Upper lobe of left lung (tissue), 6 donors: ENCODE data around the gene ACTN4. TPM values are rescaled to one million over a fixed set of nuclear protein-coding genes. Genes with fewer than 3 reads are reported as not detected.
A peak's percentile ranks its signal among the peaks of the same experiment; 100 is the strongest.

Source experiments
- ATAC-seq, 2 donors: fragments of 200-7000 bp; cut with Tn5 transposase; one replicate each; pipeline ENCODE4 v1.9.1; 2022; ENCODE audit warnings: mild to moderate bottlenecking in 2 of 2, moderate library complexity in 2 of 2; ENCODE audit not compliant: low FRiP score in 2 of 2
- DNase-seq, 2 donors: peaks; one replicate each; pipeline ENCODE4 v3.0.0-alpha.2; 2019 to 2020
- H3K27ac ChIP-seq, 4 donors: fragments of 200-600 bp; sonication (generic); one replicate each; pipeline ENCODE4 v1.5.1; 2016 to 2019
- H3K27me3 ChIP-seq, 4 donors: fragments of 200-600 bp; sonication (generic); one replicate each; pipeline ENCODE4 v1.5.1; 2017 to 2019
- H3K36me3 ChIP-seq, 4 donors: fragments of 200-600 bp; sonication (generic); one replicate each; pipeline ENCODE4 v1.5.1; 2016 to 2019
- H3K4me1 ChIP-seq, 4 donors: fragments of 200-600 bp; sonication (generic); one replicate each; pipeline ENCODE4 v1.5.1; 2018 to 2019
- H3K4me3 ChIP-seq, 4 donors: fragments of 200-600 bp; sonication (generic); one replicate each; pipeline ENCODE4 v1.5.1; 2017 to 2019; ENCODE audit warnings: mild to moderate bottlenecking in 2 of 4, moderate library complexity in 1 of 4
- H3K9me3 ChIP-seq, 4 donors: fragments of 200-600 bp; sonication (generic); one replicate each; pipeline ENCODE4 v1.5.1; 2018 to 2019
- CTCF ChIP-seq, 6 experiments: fragments of 450-650 bp in 4 of 6; fragments of 200-600 bp in 2 of 6; sonication (generic) in 2 of 6; IDR thresholded peaks; one replicate each; pipeline ENCODE4 v1.5.1; 2016 to 2019; ENCODE audit warnings: antibody characterized with exemption in 6 of 6
- EP300 ChIP-seq, 4 donors: sonication (generic); formaldehyde crosslinking; IDR thresholded peaks; one replicate each; pipeline ENCODE4 v1.5.1; 2017; ENCODE audit warnings: antibody characterized with exemption in 4 of 4, control low read depth in 2 of 4
- POLR2A ChIP-seq, 4 donors: fragments of 450-650 bp; IDR thresholded peaks; one replicate each; pipeline ENCODE4 v1.5.1; 2016 to 2017; ENCODE audit warnings: antibody characterized with exemption in 4 of 4, mild to moderate bottlenecking in 2 of 4
- POLR2AphosphoS5 ChIP-seq, 2 donors: sonication (generic); formaldehyde crosslinking; IDR thresholded peaks; one replicate each; pipeline ENCODE4 v1.5.1; 2017; ENCODE audit warnings: antibody characterized with exemption in 2 of 2
- WGBS, 2 donors: methylation state at CpG; one replicate each; pipeline ENCODE4 v1.1.5; 2017 to 2018; 5-methylcytosine and 5-hydroxymethylcytosine counted together
- total RNA-seq, 6 donors: library from RNA; depleted of rRNA in 4 of 6; stranded (reverse); fragments of >200 nt in 4 of 6; gene quantifications; one replicate each; pipeline versions ENCODE4 v1.1.0 to v1.2.1, GENCODE V29; 2016 to 2021
- donor health status: DM: no; HTN: no; CAD: no; lungs with moderate emphysema.
- donor health status: DM: no; HTN: yes; CAD: no; lungs with severe emphysema.

ACTN4 gene
- total RNA-seq, 6 donors from 2014 or later, result 162 to 636 (median 512) TPM

- H3K4me3 ChIP-seq, result no peak overlapping the region
- no peaks in the 10 kb centered on the region for H3K27me3 ChIP-seq
- no peak overlapping the region for H3K27ac ChIP-seq
- no peak for TF ChIP-seq CTCF (IDR thresholded peaks at IDR 0.05)
- no peak for TF ChIP-seq POLR2AphosphoS5 (IDR thresholded peaks at IDR 0.05)
- no peak for TF ChIP-seq POLR2A (IDR thresholded peaks at IDR 0.05)
- no peak for TF ChIP-seq EP300 (IDR thresholded peaks at IDR 0.05)
- DNase-seq, result peak in 1 of 2 donors; percentile 50
- no peaks in the 10 kb centered on the region for H3K36me3 ChIP-seq
- H3K4me1 ChIP-seq, result peaks cover 4 to 9% (median 6%) of the 10 kb centered on the region in 4 donors
- no peaks in the 10 kb centered on the region for H3K9me3 ChIP-seq
- WGBS, 2 donors, result 72 to 85% methylated on average over 11 to 13 of the region's 13 CpGs
- no peak for ATAC-seq
These were observed 126.9 kb downstream of the ACTN4 start for GRCh38 chr19:38774181-38774950.

GRCh38 chr19:38778733-38779132 is 131.3 kb downstream of the ACTN4 start:
- H3K9me3 ChIP-seq, result no peaks in the 10 kb centered on the region
- no peak overlapping the region for H3K27ac ChIP-seq
- no peaks in the 10 kb centered on the region for H3K27me3 ChIP-seq
- no peaks in the 10 kb centered on the region for H3K36me3 ChIP-seq
- no peak for TF ChIP-seq CTCF (IDR thresholded peaks at IDR 0.05)
- DNase-seq, result no peak
- H3K4me1 ChIP-seq, result no peaks in the 10 kb centered on the region
- ATAC-seq, result no peak
- H3K4me3 ChIP-seq, result no peak overlapping the region
- 44 to 73% methylated on average over 7 of the region's 7 CpGs for WGBS, 2 donors

GRCh38 chr19:38780443-38780842 is 133.0 kb downstream of the ACTN4 start:
- no peak for DNase-seq

GRCh38 chr19:38781058-38781457 is 133.6 kb downstream of the ACTN4 start:
- no peaks in the 10 kb centered on the region for H3K36me3 ChIP-seq
- H3K27ac ChIP-seq, result no peak overlapping the region
- 83 to 86% methylated on average over 7 of the region's 7 CpGs for WGBS, 2 donors
- no peak for TF ChIP-seq EP300 (IDR thresholded peaks at IDR 0.05)
- no peak for TF ChIP-seq CTCF (IDR thresholded peaks at IDR 0.05)
- no peak for TF ChIP-seq POLR2A (IDR thresholded peaks at IDR 0.05)
- TF ChIP-seq POLR2AphosphoS5 (IDR thresholded peaks at IDR 0.05), result no peak
- no peaks in the 10 kb centered on the region for H3K4me1 ChIP-seq
- no peak for DNase-seq
- no peak for ATAC-seq
- H3K9me3 ChIP-seq, result no peaks in the 10 kb centered on the region
- H3K27me3 ChIP-seq, result no peaks in the 10 kb centered on the region
- no peak overlapping the region for H3K4me3 ChIP-seq

More at GRCh38 chr19:38780443-38780842, 133.0 kb downstream of the ACTN4 start:
- H3K27ac ChIP-seq, result no peak overlapping the region
- no peaks in the 10 kb centered on the region for H3K27me3 ChIP-seq
- no peaks in the 10 kb centered on the region for H3K4me1 ChIP-seq
- ATAC-seq, result no peak
- H3K36me3 ChIP-seq, result no peaks in the 10 kb centered on the region
- H3K9me3 ChIP-seq, result no peaks in the 10 kb centered on the region
- TF ChIP-seq POLR2A (IDR thresholded peaks at IDR 0.05) (no peak), EP300 (IDR thresholded peaks at IDR 0.05) (no peak)
- no peak overlapping the region for H3K4me3 ChIP-seq
- WGBS, 2 donors, result 88 to 93% methylated on average over 7 of the region's 7 CpGs

Other genes starting within 250 kb of the ACTN4 start
- 10 to 100 TPM; 16.0 to 75.4 (median 24.2) TPM for gene FAM98C, start 244.6 kb upstream of the ACTN4 start, total RNA-seq
- 10 to 100 TPM in 4 of 6 donors, 1 to 10 TPM in 2; 4.4 to 17.5 (median 12.6) TPM for gene RASGRP4, start 221.4 kb upstream of the ACTN4 start, total RNA-seq
- 10 to 100 TPM in 1 of 6 donors, 1 to 10 TPM in 5; 1.1 to 22.0 (median 5.5) TPM for gene RYR1, start 214.0 kb upstream of the ACTN4 start, total RNA-seq
- gene MAP4K1, start 29.7 kb upstream of the ACTN4 start, total RNA-seq, result 10 to 100 TPM in 3 of 6 donors, 1 to 10 TPM in 3; 6.2 to 28.3 (median 9.9) TPM
- gene EIF3K, start 28.5 kb upstream of the ACTN4 start, total RNA-seq, result 100 to 1,000 TPM; 142 to 404 (median 242) TPM
- gene CAPN12, start 96.8 kb downstream of the ACTN4 start, total RNA-seq, result 10 to 100 TPM in 3 of 6 donors, 1 to 10 TPM in 3; 5.2 to 93.2 (median 11.1) TPM
- not detected for gene LGALS7, start 125.9 kb downstream of the ACTN4 start, total RNA-seq
- gene LGALS7B, start 141.6 kb downstream of the ACTN4 start, total RNA-seq, result 10 to 100 TPM in 1 of 6 donors, not detected in 5; 12.4 TPM
- gene LGALS4, start 165.3 kb downstream of the ACTN4 start, total RNA-seq, result 10 to 100 TPM in 1 of 6 donors, 1 to 10 TPM in 5; 3.1 to 12.3 (median 5.0) TPM
- 100 to 1,000 TPM; 104 to 225 (median 189) TPM for gene ECH1, start 184.1 kb downstream of the ACTN4 start, total RNA-seq
- 100 to 1,000 TPM; 156 to 274 (median 178) TPM for gene HNRNPL, start 202.3 kb downstream of the ACTN4 start, total RNA-seq
- gene RINL, start 230.6 kb downstream of the ACTN4 start, total RNA-seq, result 10 to 100 TPM in 5 of 6 donors, 1 to 10 TPM in 1; 8.7 to 23.1 (median 13.2) TPM